Adrenal gland (tissue), 5 donors: ENCODE data around the gene SHKBP1.

Experiments
- CTCF ChIP-seq, 6 experiments: fragments of 450-650 bp in 4 of 6; fragments of 200-600 bp in 2 of 6; sonication (generic) in 1 of 6; IDR thresholded peaks; 1 replicate in 5 of 6; 2 replicates in 1 of 6; pipeline versions ENCODE4 v1.5.1 to v1.8.0; 2016 to 2021; ENCODE audit warnings: antibody characterized with exemption in 6 of 6, mild to moderate bottlenecking in 2 of 6, moderate library complexity in 1 of 6
- POLR2A ChIP-seq, 2 donors: fragments of 450-650 bp; IDR thresholded peaks; one replicate each; pipeline ENCODE4 v1.6.1; 2017; ENCODE audit warnings: antibody characterized with exemption in 2 of 2, mild to moderate bottlenecking in 2 of 2, moderate library complexity in 1 of 2
- donor health status: DM: no; HTN: no; CAD: no.

GRCh38 chr19:40576151-40576584, 505 bp upstream of the SHKBP1 start:
- TF ChIP-seq CTCF (IDR thresholded peaks at IDR 0.05) (no peak), POLR2A (IDR thresholded peaks at IDR 0.05) (no peak)
